Ovary (tissue), 3 donors: ENCODE measurements around the gene RBMS1.

Experiments
- EP300 ChIP-seq: sonication (generic); formaldehyde crosslinking; IDR thresholded peaks from one replicate; pipeline ENCODE4 v1.6.1; 2017; ENCODE audit warnings: antibody characterized with exemption
- POLR2A ChIP-seq: fragments of 450-650 bp; IDR thresholded peaks from one replicate; pipeline ENCODE4 v1.6.1; 2017; ENCODE audit warnings: antibody characterized with exemption, mild to moderate bottlenecking, moderate library complexity
- TF ChIP-seq, protein P1 (sequence below), 3 donors: fragments of 450-650 bp in 2 of 3; fragments of 200-600 bp in 1 of 3; IDR thresholded peaks; one replicate each; pipeline versions ENCODE4 v1.5.1 to v1.8.0; 2016 to 2022; ENCODE audit warnings: antibody characterized with exemption in 3 of 3, mild to moderate bottlenecking in 1 of 3
- donor health status: DM: no; HTN: no; CAD: no.

DNA sequence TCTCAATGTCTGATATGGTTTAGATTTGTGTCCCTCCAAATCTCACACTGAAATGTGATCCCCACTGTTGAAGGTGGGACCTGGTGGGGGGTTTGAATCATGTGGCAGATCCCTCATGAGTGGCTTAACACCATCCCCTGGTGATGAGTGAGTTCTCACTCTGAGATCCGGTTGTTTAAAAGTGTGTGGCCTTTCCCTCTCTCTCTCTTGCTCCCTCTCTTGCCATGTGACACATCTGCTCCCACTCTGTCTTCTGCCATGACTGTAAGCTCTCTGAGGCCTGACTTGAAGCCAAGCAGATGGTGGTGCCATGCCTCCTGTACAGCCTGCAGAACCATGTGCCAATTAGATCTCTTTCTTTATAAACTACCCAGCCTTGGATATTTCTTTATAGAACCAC, 108.8 kb downstream of the RBMS1 start:
- TF ChIP-seq, protein P1, sequence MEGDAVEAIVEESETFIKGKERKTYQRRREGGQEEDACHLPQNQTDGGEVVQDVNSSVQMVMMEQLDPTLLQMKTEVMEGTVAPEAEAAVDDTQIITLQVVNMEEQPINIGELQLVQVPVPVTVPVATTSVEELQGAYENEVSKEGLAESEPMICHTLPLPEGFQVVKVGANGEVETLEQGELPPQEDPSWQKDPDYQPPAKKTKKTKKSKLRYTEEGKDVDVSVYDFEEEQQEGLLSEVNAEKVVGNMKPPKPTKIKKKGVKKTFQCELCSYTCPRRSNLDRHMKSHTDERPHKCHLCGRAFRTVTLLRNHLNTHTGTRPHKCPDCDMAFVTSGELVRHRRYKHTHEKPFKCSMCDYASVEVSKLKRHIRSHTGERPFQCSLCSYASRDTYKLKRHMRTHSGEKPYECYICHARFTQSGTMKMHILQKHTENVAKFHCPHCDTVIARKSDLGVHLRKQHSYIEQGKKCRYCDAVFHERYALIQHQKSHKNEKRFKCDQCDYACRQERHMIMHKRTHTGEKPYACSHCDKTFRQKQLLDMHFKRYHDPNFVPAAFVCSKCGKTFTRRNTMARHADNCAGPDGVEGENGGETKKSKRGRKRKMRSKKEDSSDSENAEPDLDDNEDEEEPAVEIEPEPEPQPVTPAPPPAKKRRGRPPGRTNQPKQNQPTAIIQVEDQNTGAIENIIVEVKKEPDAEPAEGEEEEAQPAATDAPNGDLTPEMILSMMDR (IDR thresholded peaks at IDR 0.05): no peak
- no peak for TF ChIP-seq POLR2A
- no peak for TF ChIP-seq EP300
